ENCODE results near the gene MYT1.
"Not testable (repeated sequence)": the region's sequence is repeated elsewhere in the genome, so short reads cannot be mapped to it uniquely, and the experiment has no call there.

Gene MYT1

DNA sequence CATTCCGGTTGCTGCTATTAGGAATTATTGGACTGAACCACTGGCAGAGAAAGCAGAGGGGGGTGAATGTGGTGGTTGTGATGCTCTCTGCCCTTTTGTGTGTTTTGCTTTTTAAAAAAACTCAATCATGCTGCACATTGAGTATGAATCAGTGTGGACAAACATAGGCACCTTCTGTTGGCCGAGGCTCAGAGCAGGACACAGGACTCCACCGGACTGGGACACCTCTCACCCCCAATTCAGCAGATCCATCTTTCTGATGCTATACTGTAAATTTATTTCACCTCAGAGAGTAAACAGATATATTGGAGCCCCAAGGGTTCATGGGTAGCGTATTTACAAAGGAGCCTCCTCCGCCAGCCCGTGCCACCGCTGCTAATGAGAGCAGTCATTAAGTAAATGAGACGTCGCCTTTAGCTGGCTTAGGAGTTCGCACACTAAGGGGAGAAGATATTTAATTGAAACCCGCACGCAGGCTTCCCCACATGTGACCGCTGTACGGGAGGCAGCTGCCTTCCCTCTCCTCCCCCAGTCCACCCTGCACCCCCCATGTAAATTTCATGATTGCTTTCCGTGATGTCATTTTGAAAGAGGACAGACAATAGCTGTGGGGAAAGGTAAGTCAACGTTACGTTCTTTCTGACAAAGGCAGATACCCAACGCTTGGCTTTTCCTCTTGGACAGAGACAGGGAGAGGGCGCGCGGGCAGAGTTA, at the start of gene MYT1:
Gene MYT1, plus strand, starts transcription at position 330 of the 714 bp plus-strand sequence. CDS start 34,410 bp downstream, outside the sequence.
- Mint-ChIP-seq H3K36me3 (no peaks in the 10 kb centered on the region), H3K9me3 (no peaks in the 10 kb centered on the region), H3K27ac (no peak within 1 kb of the TSS), H3K27me3 (peaks cover 63% of the 10 kb centered on the region), H3K4me1 (no peaks in the 10 kb centered on the region), H3K4me3 (no peak within 1 kb of the TSS)
- CTCF ChIA-PET: no interaction called here
- no peak for DNase-seq

DNA sequence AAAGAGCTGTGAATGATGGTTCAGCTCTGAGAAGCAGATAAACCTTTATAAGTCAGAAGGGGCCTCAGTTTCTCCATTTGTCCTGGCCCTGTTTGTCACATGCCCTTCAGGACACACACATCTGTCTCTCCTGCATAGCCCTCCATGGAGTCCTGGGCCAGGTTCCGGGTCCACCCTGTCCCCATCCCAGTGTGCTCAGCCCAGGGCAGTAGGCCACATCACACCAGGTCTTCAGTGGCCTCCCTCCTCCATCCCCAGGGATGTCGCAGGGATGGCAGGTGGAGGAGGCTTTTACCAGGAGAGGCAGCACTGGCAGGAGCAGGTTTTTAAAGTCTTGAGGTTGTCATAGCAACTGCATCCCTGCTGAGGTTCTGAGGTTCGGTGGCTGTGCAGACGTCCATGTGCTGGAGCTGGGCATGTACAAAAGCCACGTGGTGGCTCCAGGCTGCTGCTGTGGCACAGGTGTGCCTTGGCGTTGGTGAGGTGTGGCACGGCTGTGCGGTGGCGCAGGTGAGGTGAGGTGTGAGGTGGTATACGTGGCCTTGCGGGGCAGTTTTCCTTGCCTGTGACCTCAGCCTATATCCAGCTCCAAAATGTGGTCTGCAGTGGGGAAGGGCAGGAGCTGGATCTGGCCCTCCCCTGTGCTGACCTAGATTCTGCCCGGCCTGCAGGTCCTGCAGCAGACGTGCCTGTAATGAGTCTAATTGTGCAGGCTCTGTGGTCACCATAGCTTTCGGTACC, 48.9 kb upstream of the MYT1 start:
- peaks cover 19% of the 10 kb centered on the region for H3K27me3 Mint-ChIP-seq
- no peak overlapping the region for H3K27ac Mint-ChIP-seq
- peak; percentile 14 for DNase-seq
- no peaks in the 10 kb centered on the region for H3K9me3 Mint-ChIP-seq
- CTCF ChIA-PET: interaction anchor here (1.1 to 7.4 kb wide), 3 partner anchors 8 to 76 kb away, joined by 3 to 75 read pairs (median 3); partner anchors contain the start of genes LKAAEAR1 and NPBWR2
- H3K36me3 Mint-ChIP-seq: no peaks in the 10 kb centered on the region
- peaks cover 6% of the 10 kb centered on the region for H3K4me1 Mint-ChIP-seq
- H3K4me3 Mint-ChIP-seq: no peak overlapping the region

- CTCF ChIA-PET: interaction anchor here (1.1 to 7.4 kb wide), 2 partner anchors 8 to 33 kb away, joined by 3 to 75 read pairs; partner anchors contain the start of genes LKAAEAR1 and NPBWR2
- DNase-seq: peak; percentile 10
- H3K4me1 Mint-ChIP-seq: peaks cover 9% of the 10 kb centered on the region
These were observed 48.2 kb upstream of the MYT1 start for GRCh38 chr20:64116016-64116415.

GRCh38 chr20:64116541-64117431, 47.5 kb upstream of the MYT1 start:
- no peak overlapping the region for H3K4me3 Mint-ChIP-seq
- no peaks in the 10 kb centered on the region for H3K9me3 Mint-ChIP-seq
- DNase-seq: peak; percentile 14
- H3K27me3 Mint-ChIP-seq: peaks cover 33% of the 10 kb centered on the region
- no peaks in the 10 kb centered on the region for H3K36me3 Mint-ChIP-seq
- no peak overlapping the region for H3K27ac Mint-ChIP-seq
- CTCF ChIA-PET: interaction anchor here (0.8 to 7.4 kb wide), 2 partner anchors 34 to 60 kb away, joined by 3 to 75 read pairs; partner anchors contain the start of gene LKAAEAR1
- H3K4me1 Mint-ChIP-seq: peaks cover 9% of the 10 kb centered on the region

More at GRCh38 chr20:64116016-64116415, 48.2 kb upstream of the MYT1 start:
- Mint-ChIP-seq H3K27me3 (peaks cover 25% of the 10 kb centered on the region), H3K36me3 (no peaks in the 10 kb centered on the region), H3K27ac (no peak overlapping the region), H3K4me3 (no peak overlapping the region), H3K9me3 (no peaks in the 10 kb centered on the region)

- H3K4me1 Mint-ChIP-seq, H3K4me3 Mint-ChIP-seq, H3K27ac Mint-ChIP-seq, H3K36me3 Mint-ChIP-seq, H3K9me3 Mint-ChIP-seq, DNase-seq: not testable (repeated sequence)
- peaks cover 39% of the 10 kb centered on the region for H3K27me3 Mint-ChIP-seq
- CTCF ChIA-PET: interaction anchor here (0.8 to 7.4 kb wide), 2 partner anchors 35 to 60 kb away, joined by 3 to 75 read pairs; partner anchors contain the start of gene LKAAEAR1
These were observed 46.8 kb upstream of the MYT1 start for GRCh38 chr20:64117432-64117777.

GRCh38 chr20:64119301-64119680, 45.0 kb upstream of the MYT1 start:
- peaks cover 9% of the 10 kb centered on the region for H3K4me1 Mint-ChIP-seq
- H3K27me3 Mint-ChIP-seq: peaks cover 42% of the 10 kb centered on the region
- no peaks in the 10 kb centered on the region for H3K9me3 Mint-ChIP-seq
- H3K36me3 Mint-ChIP-seq: no peaks in the 10 kb centered on the region
- H3K4me3 Mint-ChIP-seq: no peak overlapping the region
- CTCF ChIA-PET: interaction anchor here (0.8 to 7.4 kb wide), 8 partner anchors 9 to 623 kb away, joined by 3 to 75 read pairs (median 12); partner anchors contain the start of genes LKAAEAR1 and NPBWR2
- no peak overlapping the region for H3K27ac Mint-ChIP-seq
- peak; percentile 19 for DNase-seq

GRCh38 chr20:64119681-64120341, 44.4 kb upstream of the MYT1 start:
- H3K36me3 Mint-ChIP-seq: no peaks in the 10 kb centered on the region
- peak overlapping the region; percentile 60 for H3K4me3 Mint-ChIP-seq

DNA sequence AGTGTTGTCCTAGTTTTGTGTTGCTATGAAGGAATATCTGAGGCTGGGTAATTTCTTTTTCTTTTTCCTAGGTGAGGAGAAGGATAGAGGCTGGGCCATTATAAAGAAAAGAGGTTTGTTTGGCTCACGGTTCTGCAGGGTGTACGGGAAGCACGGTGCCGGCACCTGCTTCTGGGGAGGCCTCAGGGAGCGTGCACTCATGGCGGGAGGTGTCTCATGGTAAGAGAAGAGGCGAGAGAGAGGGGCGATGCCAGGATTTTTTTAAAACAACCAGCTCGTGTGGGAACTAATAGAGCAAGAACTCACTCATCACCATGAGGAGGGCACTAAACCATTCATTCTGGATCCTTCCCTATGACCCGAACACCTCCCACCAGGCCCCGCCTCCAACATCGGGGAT, 42.7 kb upstream of the MYT1 start:
- DNase-seq: peak; percentile 14
- Mint-ChIP-seq H3K4me3 (no peak overlapping the region), H3K9me3 (no peaks in the 10 kb centered on the region), H3K27me3 (peaks cover 49% of the 10 kb centered on the region), H3K4me1 (peaks cover 9% of the 10 kb centered on the region), H3K27ac (no peak overlapping the region), H3K36me3 (no peaks in the 10 kb centered on the region)
- CTCF ChIA-PET: interaction anchor here (1.3 to 7.4 kb wide), 7 partner anchors 11 to 335 kb away, joined by 3 to 75 read pairs (median 7); partner anchors contain the start of genes LKAAEAR1, NPBWR2, OPRL1 and RGS19

More at GRCh38 chr20:64119681-64120341, 44.4 kb upstream of the MYT1 start:
- CTCF ChIA-PET: interaction anchor here (0.8 to 7.4 kb wide), 14 partner anchors 10 to 623 kb away, joined by 3 to 75 read pairs (median 5); partner anchors contain the start of genes LKAAEAR1 and NPBWR2
- H3K4me1 Mint-ChIP-seq: peaks cover 9% of the 10 kb centered on the region
- H3K27ac Mint-ChIP-seq: peak overlapping the region; percentile 75
- H3K27me3 Mint-ChIP-seq: peaks cover 47% of the 10 kb centered on the region
- peak; percentile 20 for DNase-seq
- H3K9me3 Mint-ChIP-seq: no peaks in the 10 kb centered on the region

- not testable (repeated sequence) for H3K4me1 Mint-ChIP-seq, H3K27ac Mint-ChIP-seq, H3K9me3 Mint-ChIP-seq, H3K36me3 Mint-ChIP-seq, H3K4me3 Mint-ChIP-seq, DNase-seq
- CTCF ChIA-PET: interaction anchor here (0.6 to 7.4 kb wide), 3 partner anchors 13 to 40 kb away, joined by 3 to 75 read pairs (median 28); partner anchors contain the start of gene LKAAEAR1
- H3K27me3 Mint-ChIP-seq: peaks cover 49% of the 10 kb centered on the region
These were observed 41.3 kb upstream of the MYT1 start for GRCh38 chr20:64122927-64123326.

GRCh38 chr20:64123517-64123916, 40.7 kb upstream of the MYT1 start:
- H3K4me3 Mint-ChIP-seq, H3K27ac Mint-ChIP-seq, H3K36me3 Mint-ChIP-seq, H3K9me3 Mint-ChIP-seq, H3K4me1 Mint-ChIP-seq, DNase-seq, CTCF ChIA-PET: not testable (repeated sequence)
- peaks cover 49% of the 10 kb centered on the region for H3K27me3 Mint-ChIP-seq

DNA sequence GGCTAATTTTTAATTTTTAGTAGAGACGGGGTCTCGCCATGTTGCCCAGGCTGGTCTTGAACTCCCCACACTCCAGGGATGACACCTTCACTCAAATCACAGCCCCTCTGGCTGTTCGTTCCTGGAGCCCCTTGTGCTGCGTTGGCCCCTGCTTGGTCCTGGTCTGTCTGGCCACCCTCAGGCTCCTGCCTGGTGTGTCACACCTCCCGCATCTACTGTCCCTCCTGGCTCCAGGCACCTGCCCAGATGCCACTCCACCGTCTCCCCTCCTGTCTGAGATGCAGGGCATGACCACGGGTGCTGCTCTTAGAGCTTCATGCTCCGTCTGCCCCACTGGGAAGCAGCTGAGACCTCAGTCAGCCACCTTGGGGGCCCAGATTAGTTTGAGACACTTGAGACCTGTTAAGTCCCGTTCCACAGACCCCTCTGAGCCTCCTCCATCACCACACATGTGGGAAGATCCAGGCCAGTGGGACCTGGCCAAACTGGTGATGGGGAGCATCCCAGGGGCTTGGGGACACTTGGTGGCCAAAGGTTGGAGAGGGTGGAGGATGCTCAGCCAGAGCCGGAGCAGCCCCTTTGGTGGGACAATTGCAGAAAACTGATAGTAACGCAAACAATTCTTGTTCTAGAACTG, 35.0 kb upstream of the MYT1 start:
- no peaks in the 10 kb centered on the region for H3K4me1 Mint-ChIP-seq
- CTCF ChIA-PET: no interaction called here

GRCh38 chr20:64130271-64130670, 34.0 kb upstream of the MYT1 start:
- no peak overlapping the region for H3K27ac Mint-ChIP-seq
- H3K36me3 Mint-ChIP-seq: no peaks in the 10 kb centered on the region
- no peak overlapping the region for H3K4me3 Mint-ChIP-seq
- H3K27me3 Mint-ChIP-seq: peaks cover 12% of the 10 kb centered on the region
- CTCF ChIA-PET: no interaction called here
- no peaks in the 10 kb centered on the region for H3K4me1 Mint-ChIP-seq
- peak; percentile 4 for DNase-seq
- H3K9me3 Mint-ChIP-seq: no peaks in the 10 kb centered on the region

More for the DNA sequence above, 35.0 kb upstream of the MYT1 start:
- Mint-ChIP-seq H3K36me3 (no peaks in the 10 kb centered on the region), H3K9me3 (no peaks in the 10 kb centered on the region), H3K4me3 (no peak overlapping the region), H3K27ac (no peak overlapping the region), H3K27me3 (peaks cover 19% of the 10 kb centered on the region)
- DNase-seq: peak; percentile 14

DNA sequence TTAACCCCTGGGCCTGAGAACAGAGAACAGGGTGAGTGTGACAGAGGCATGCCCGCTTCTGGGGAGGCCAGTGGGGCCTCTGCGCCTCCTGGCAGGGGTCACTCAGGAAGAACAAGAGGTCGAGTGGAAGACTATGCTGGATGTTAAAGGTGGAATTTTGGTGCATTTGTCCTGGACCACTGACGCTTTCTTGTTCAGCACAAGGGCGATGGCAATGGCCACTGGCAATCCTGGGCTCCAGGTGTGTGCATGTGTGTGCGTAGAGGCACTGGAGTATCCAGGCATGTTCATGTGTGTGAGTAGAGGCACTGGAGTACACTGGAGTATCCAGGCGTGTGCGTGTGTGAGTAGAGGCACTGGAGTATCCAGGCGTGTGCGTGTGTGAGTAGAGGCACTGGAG, 33.4 kb upstream of the MYT1 start:
- CTCF ChIA-PET: no interaction called here
- no peak overlapping the region for H3K27ac Mint-ChIP-seq
- peaks cover 12% of the 10 kb centered on the region for H3K27me3 Mint-ChIP-seq
- H3K36me3 Mint-ChIP-seq: no peaks in the 10 kb centered on the region
- no peaks in the 10 kb centered on the region for H3K9me3 Mint-ChIP-seq
- peak; percentile 14 for DNase-seq
- H3K4me1 Mint-ChIP-seq: no peaks in the 10 kb centered on the region
- no peak overlapping the region for H3K4me3 Mint-ChIP-seq
